Activated CD4-positive, alpha-beta T cell treated with anti-CD3 and anti-CD28 coated beads, Interleukin-2, amount 10 ng/mL, durations not matched to agents 24 days and 14 days (primary cell): ENCODE data around the gene ITIH1. TPM values are rescaled to one million over a fixed set of nuclear protein-coding genes. Genes with fewer than 3 reads are reported as not detected.

Experiments used
- DNase-seq: peaks from one replicate; pipeline ENCODE4 v3.0.0; 2022
- H3K27ac Mint-ChIP-seq: one replicate; pipeline ENCODE4 v1.8.0; 2022; ENCODE audit warnings: mild to moderate bottlenecking, mixed read lengths
- H3K27me3 Mint-ChIP-seq: one replicate; pipeline ENCODE4 v1.8.0; 2022; ENCODE audit warnings: mixed read lengths
- H3K36me3 Mint-ChIP-seq: one replicate; pipeline ENCODE4 v1.8.0; 2022; ENCODE audit warnings: low read depth, mild to moderate bottlenecking, mixed read lengths
- H3K4me1 Mint-ChIP-seq: one replicate; pipeline ENCODE4 v1.8.0; 2021; ENCODE audit warnings: mixed read lengths
- H3K4me3 Mint-ChIP-seq: one replicate; pipeline ENCODE4 v1.8.0; 2022; ENCODE audit warnings: mild to moderate bottlenecking, moderate library complexity, mixed read lengths
- H3K9me3 Mint-ChIP-seq: one replicate; pipeline ENCODE4 v1.8.0; 2021; ENCODE audit warnings: mixed read lengths
- intact Hi-C: fragments of 100-400 bp; cut with micrococcal nuclease; formaldehyde crosslinking; loops from one replicate; pipeline ENCODE4 v1.15.1; 2023
- total RNA-seq: library from RNA; stranded (reverse); gene quantifications from 2 replicates; pipeline ENCODE4 v1.2.3, GENCODE V29; 2022

ITIH1 gene
- total RNA-seq, 1 donor from 2014 or later: not detected

DNA sequence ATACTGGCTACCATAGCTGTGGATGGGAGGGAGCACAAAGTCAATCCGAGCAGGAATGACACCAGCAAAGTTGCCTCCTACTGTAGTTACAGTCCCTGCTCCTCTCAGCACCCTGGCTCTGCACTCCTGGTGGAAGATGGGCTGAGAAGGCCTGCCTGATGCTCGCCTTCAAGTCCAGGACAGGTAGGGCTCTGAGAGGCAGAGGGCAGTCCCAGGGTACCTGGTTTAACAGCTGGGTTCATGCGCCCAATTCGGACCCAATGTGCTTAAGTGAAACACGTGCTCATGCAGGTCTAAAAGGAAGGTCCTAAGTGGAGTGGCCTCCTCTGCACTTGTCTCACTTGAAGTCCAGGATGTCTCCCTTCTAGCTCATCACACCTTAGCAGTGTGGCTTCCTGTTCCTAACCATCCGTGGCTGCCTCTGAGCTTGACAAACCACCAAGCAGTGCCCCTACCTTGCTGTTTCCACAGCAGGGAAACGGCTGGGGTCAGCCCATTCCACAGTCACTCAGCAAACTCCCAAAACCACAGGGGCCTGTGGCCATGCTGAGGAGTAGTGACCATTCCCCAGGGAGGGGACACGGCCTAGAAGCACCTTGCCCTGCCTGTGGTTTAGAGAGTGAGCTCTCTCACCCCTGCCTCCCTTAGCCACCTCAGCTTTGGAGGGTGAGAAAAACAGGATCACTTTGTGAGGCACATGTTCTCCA is 61.3 kb downstream of the ITIH1 start:
- H3K27me3 Mint-ChIP-seq: no peaks in the 10 kb centered on the region
- H3K27ac Mint-ChIP-seq: no peak overlapping the region
- no peak overlapping the region for H3K4me3 Mint-ChIP-seq
- peak; percentile 77 for DNase-seq
- intact Hi-C loops: no loop called here
- peaks cover 9% of the 10 kb centered on the region for H3K36me3 Mint-ChIP-seq
- no peaks in the 10 kb centered on the region for H3K9me3 Mint-ChIP-seq
- peaks cover 29% of the 10 kb centered on the region for H3K4me1 Mint-ChIP-seq

DNA sequence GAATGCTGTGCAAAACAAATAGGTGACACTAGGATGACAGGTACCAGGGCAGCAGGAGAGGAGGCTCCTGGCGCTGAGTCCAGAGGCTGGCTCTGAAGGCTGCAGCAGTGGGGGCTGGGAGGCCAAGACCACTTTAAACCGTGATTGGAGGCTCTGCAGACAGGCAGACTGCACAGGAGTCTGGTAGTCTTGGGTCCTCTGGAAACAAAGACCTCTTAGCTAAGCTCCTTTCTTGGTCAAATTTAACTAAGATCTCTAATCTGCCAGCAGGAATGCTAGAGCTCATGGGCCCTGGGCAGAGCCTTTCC is 61.8 kb downstream of the ITIH1 start:
- Mint-ChIP-seq H3K4me3 (no peak overlapping the region), H3K9me3 (no peaks in the 10 kb centered on the region), H3K4me1 (peaks cover 29% of the 10 kb centered on the region), H3K27me3 (no peaks in the 10 kb centered on the region), H3K36me3 (peaks cover 9% of the 10 kb centered on the region), H3K27ac (no peak overlapping the region)
- intact Hi-C loops: no loop called here
- no peak for DNase-seq

DNA sequence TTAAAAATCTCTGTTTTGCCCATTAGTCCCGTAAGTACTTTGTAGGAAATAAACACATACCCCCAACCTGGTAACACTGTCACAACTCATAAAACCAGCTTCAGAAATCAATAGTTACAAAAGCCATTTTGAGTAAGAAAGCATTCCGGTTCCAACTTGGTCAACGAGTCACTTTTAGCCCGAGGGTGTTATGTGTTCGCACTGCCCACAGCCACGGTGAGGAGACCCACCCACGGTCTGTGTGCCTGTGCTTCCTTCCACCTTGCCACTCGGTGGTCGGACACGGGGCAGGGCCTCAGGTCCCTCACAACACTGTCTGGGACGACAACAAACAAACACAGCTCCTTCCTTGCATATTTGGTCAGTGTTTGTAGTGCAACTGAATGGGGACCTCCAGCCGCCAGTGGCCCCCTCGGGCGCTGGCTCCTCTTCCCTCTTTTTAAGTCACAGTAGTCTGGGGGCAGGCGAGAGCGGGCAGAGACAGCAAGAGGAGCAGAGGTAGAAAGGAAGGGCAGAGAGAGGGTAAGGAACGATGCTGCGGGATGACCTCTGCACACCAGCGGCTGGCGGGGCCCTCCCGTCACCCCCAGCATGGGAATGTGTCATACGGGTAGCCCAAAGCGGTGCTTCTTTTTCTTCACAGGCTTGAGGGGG is 62.6 kb downstream of the ITIH1 start:
- intact Hi-C loops: no loop called here
- no peak for DNase-seq
- H3K27me3 Mint-ChIP-seq: no peaks in the 10 kb centered on the region
- H3K9me3 Mint-ChIP-seq: no peaks in the 10 kb centered on the region
- H3K36me3 Mint-ChIP-seq: peaks cover 10% of the 10 kb centered on the region
- H3K4me3 Mint-ChIP-seq: no peak overlapping the region
- H3K27ac Mint-ChIP-seq: no peak overlapping the region
- peaks cover 29% of the 10 kb centered on the region for H3K4me1 Mint-ChIP-seq

DNA sequence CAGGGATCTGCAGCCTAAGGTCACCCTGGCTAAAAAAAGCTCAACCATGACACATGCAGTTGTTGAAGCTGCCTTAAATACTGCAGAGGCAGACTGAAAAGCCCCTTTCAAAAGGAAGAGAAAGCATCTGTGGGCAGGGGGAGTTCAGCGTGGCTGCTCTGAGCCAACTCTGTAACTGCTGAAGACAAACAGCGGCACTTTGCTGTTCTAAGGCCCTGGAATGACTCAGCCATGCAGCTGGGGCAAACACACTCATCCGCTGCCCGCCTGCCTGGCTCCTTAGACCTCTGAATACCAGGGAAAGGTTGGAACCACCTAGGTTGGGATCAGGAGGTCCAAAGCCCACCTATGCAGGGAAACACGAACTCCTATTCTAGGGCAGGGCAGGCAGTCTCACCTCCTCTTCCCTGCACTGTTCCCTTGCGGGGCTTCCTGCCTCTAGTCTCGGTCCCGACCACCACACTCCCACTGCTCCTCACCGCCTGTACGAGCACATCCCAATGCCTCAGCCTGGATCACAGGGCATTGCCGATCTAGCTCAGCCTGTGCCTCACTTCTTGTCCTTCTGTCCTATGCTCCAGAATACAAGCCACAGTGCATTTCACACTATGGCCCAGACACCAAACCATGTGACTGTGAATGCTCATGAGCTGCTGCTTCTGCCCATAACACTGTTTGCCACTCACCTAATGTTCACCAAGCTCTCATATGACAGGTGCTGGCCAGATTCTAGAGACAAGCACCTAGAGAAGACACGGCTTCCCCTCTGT is 64.0 kb downstream of the ITIH1 start:
- peaks cover 29% of the 10 kb centered on the region for H3K4me1 Mint-ChIP-seq
- no peak overlapping the region for H3K4me3 Mint-ChIP-seq
- no peaks in the 10 kb centered on the region for H3K27me3 Mint-ChIP-seq
- peaks cover 10% of the 10 kb centered on the region for H3K36me3 Mint-ChIP-seq
- no peaks in the 10 kb centered on the region for H3K9me3 Mint-ChIP-seq
- no peak overlapping the region for H3K27ac Mint-ChIP-seq
- DNase-seq: no peak
- intact Hi-C loops: no loop called here

Other genes starting within 250 kb of the ITIH1 start
- gene NT5DC2, start 243.7 kb upstream of the ITIH1 start, total RNA-seq: 75.6 and 76.9 TPM in 2 replicates
- gene UQCC5, start 241.0 kb upstream of the ITIH1 start, total RNA-seq: 13.8 TPM in 2 replicates
- 65.7 and 67.8 TPM in 2 replicates for gene PBRM1, start 91.7 kb upstream of the ITIH1 start, total RNA-seq
- 254 and 267 TPM in 2 replicates for gene GNL3, start 91.6 kb upstream of the ITIH1 start, total RNA-seq
- gene GLT8D1, start 71.8 kb upstream of the ITIH1 start, total RNA-seq: 38.7 and 39.0 TPM in 2 replicates
- gene SPCS1, start 71.5 kb upstream of the ITIH1 start, total RNA-seq: 134 and 135 TPM in 2 replicates
- gene NEK4, start 6.7 kb upstream of the ITIH1 start, total RNA-seq: 29.4 and 30.3 TPM in 2 replicates
- gene ITIH3, start 17.2 kb downstream of the ITIH1 start, total RNA-seq: not detected in 2 replicates
- gene ITIH4, start 53.1 kb downstream of the ITIH1 start, total RNA-seq: 3.5 and 3.6 TPM in 2 replicates
- gene MUSTN1, start 57.4 kb downstream of the ITIH1 start, total RNA-seq: 0.43 and 0.54 TPM in 2 replicates
- 13.8 and 18.6 TPM in 2 replicates for gene STIMATE, start 119.9 kb downstream of the ITIH1 start, total RNA-seq